SKM-1 (cell line): Measurements from ENCODE around the gene ZFPL1.
A peak's percentile ranks its signal among the peaks of the same experiment; 100 is the strongest.
"Not testable (repeated sequence)": the region's sequence is repeated elsewhere in the genome, so short reads cannot be mapped to it uniquely, and the experiment has no call there.

Experiments used
- DNase-seq: peaks from one replicate; lab custom pipeline; 2025; ENCODE audit not compliant: unreplicated experiment; lab: John Stamatoyannopoulos, UW

ZFPL1 gene

DNA sequence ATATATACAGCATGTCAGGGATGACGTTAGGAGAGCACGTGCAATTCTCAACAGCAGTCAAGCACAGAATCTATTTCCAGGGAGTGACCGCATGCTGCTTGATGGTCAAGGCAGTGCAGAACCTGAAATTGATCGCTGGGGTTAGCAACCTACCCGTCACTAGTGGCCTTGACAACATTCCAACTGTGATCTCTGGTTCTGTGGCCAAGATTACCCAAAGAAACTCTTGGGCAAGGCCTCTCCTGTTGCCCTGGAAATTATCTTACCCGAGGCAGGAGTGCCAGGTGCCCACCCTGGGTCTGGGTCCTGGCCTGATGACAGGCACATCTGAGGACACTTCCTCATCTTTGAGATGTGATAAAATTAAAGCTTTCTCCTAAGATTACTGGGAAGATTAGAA is 29.8 kb downstream of the ZFPL1 start:
- no peak for DNase-seq

DNA sequence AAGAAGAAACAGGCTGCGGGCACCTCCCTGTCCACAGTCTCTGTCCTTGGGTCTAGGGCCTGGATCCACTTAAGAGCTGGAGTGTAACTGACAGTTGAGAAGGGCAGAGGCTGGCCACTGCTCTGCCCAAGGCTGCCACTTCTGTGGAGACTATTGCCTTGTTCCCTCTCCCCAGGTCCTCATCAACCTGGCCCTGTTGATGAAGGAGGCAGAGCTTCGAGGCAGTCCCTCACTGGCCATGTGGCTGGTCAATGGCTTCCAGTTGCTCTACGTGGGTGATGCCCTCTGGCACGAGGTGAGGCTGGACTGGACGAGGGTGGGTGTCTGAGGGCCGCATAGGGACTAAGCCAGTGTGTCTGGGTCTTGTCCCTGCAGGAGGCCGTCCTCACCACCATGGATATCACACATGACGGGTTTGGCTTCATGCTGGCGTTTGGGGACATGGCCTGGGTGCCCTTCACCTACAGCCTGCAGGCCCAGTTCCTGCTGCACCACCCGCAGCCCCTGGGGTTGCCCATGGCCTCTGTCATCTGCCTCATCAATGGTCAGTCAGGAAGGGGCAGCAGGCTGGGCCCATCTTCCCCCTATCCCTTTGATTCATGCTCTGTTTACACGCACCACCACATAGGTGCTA is 30.6 kb downstream of the ZFPL1 start:
- DNase-seq: no peak

DNA sequence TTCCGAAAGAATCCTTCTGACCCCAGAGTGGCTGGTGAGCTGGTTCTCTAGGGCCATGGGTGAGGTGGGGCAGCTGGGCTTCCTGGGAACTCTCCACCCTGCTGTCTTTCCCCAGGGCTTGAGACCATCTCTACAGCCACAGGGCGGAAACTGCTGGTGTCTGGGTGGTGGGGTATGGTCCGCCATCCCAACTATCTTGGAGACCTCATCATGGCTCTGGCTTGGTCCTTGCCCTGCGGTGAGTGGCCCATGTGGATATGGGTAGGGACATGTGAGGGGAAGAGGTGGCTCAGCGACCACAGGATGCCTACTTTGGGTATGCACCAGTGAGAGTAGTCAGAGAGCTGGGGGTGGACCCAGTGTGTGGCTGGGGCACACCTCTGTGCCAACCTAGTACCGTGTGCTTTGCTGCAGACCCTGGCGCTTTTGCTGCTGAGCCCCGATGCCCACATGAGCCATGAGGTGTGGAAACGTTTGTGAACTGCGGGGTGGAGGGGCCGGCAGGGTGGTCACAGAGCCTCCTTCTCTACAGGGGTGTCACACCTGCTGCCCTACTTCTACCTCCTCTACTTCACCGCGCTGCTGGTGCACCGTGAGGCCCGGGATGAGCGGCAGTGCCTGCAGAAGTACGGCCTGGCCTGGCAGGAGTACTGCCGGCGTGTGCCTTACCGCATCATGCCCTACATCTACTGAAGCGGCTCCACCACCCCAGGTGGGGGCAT is 31.5 kb downstream of the ZFPL1 start:
- no peak for DNase-seq

DNA sequence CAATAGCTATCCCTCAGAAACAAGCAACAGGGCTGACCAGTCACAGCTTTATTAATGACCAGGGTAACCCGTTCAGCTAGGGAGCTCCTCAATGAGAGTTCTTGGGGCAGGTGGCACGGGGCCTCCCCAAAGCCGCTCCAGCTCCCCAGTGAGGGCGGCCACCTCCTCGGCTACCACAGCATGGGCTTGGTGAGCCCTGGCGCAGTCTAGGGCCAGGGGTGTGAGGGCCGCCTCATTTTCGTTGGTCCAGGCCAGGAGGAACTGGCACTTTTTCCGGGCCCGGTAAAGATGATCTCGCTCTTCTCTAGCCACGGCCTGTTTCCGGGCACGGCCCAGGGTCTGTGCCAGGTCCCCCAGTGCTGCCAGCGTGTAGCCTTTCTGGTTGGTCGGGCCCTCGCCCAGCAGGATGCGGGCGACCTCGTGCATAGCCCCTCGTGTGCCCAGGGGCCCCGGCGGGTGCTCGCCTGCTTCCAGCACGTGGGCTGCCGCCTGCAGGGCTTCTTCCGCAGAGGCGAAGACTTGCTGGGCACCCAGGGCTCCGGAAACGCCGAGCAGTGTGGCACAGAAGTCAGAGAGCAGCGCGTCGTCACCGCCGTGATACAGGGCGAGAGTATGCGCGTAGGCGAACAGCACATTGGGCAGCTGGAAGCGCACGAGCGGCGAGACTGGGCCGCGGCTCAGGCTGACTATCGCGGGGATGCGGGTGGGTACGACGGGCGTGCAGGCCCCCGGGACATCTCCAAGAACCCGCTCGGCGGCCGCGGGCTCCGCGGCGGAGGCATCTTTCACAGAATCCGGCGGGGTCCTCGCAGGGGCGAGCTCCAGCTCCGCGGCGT is 32.6 kb downstream of the ZFPL1 start:
- DNase-seq: no peak

DNA sequence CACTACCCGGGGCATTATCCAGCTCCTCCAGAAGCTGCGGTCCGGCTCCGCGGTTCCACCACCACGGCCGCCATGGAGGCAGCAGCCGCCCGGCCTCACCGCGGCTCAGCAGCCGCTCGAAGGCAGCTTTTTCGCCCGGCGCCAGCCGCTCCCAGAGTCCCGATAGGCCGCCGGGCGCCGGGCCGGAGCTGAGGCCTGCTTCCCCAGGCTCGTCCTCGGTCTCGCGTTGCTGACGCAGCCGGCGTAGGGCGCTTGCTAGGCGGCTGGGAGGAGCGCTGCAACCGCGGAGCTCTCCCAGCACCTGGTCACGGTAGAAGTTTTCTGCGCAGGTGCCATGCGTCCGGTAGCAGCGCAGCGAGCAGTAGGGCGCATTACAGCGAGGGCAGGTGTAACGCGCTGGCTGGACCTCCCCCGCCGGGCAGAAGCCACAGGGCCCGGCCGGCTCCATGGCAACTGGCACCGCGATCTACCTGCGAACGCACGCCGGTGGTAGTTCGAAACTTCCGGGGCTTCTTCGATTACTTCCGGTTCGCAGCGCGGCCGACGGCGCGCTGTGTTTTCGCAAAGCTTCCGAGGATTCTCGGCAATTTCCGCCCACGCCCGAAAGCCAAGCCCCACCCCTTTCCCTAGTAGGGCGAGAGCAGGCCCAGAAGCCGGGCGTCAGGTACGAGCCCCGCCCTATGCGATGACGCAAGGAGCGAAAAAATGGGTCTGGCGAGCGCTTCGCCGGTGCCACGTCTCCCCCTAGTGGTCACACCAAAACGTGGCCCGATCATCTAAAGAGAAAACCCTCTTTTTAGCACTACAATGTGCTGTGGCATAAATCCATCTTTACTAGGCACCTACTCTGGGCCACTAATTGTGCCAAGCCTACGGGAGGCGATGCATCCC is 33.4 kb downstream of the ZFPL1 start, which contains the start of gene ZNHIT2:
Gene ZNHIT2, minus strand, starts transcription at position 496 of the 891 bp plus-strand sequence. Its CDS starts 48 bp downstream, at position 448.
- DNase-seq: peak; percentile 92

DNA sequence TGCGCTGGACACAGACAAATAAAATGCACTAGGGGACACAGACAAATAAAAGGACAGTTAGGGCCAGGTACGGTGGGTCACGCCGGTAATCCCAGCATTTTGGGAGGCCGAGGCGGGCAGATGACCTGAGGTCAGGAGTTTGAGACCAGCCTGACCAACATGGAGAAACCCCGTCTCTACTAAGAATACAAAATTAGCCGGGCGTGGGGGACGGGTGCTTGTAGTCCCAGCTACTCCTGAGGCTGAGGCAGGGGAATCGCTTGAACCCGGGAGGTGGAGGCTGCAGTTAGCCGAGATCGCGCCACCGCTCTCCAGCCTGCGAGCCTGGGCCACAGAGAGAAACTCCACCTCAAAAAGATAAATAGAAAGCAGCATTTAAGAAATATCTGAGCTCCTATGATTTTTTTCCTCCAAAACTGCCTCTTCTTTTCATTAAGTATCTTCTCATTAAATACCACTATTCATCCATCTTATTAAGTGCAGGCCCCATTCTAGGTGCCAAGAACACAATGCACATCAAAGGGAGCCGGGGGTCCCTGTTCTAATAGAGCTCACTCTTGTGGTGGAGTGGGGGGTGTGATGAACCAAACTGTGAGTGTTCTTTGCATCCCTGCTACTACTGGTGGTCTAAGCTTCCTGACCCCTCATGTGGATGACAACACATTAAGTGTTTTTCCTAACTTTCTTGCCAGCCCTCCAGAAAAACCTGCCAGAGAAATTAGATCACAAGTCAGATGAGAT is 34.2 kb downstream of the ZFPL1 start:
- no peak for DNase-seq

DNA sequence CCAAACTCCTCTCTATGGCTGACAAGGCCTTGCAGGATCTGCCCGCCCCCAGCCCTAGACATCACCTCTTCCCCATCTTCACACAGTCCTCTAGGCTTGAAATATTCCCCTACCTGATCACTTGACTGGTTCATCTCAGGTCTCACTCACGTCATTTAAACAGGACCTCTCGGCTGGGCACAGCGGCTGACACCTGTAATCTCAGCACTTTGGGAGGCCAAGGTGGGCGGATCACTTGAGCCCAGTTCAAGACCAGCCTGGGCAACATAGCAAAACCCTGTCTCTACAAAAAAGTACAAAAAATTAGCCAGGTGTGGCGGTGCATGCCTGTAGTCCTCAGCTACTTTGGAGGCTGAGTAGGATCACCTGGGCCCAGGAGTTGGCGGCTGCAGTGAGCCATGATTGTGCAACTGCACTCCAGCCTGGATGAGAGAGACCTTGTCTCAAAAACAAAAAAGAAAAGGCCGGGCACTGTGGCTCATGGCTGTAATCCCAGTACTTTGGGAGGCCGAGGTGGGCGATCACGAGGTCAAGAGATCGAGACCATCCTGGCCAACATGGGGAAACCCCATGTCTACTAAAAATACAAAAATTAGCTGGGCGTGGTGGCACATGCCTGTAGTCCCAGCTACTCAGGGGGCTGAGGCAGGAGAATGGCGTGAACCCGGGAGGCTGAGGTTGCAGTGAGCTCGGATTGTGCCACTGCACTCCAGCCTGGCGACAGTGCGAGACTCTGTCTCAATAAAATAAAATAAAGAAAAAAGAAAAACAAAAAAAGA is 35.1 kb downstream of the ZFPL1 start:
- not testable (repeated sequence) for DNase-seq

DNA sequence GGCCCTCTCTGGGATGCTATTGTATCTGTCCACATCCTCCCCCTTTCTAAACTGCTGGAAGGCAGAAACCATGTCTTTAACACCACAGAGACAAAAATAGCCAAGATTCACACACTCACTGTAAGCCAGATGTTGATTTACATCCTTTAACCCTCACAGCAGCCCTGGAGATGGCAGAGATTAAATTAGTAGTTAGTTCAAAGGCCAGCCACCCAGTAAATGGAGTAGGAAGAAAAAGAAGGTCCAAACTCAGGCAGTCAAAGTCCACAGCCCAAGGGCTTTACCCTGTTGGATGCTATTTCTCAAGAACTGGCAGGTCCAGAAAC is 35.6 kb downstream of the ZFPL1 start:
- DNase-seq: no peak

DNA sequence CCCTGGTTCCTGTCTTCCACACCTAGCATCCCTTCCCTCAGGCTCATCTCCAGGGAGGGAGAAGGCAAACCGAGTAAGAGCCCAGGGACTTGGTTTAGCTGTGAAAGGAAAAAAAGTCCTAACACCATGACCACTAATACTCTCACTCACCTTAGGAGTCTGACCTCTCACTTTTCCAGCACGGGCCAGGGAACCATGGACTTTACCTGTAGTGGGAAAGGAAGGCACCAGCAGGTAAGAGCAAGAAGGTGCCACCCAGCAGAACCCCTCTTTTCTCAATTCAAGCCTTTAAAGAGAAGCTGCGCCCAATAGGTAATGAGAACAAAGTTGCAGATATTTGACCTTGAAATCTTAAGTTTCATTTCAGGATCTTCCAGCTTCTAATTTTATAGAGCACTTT is 36.8 kb downstream of the ZFPL1 start:
- DNase-seq: no peak

DNA sequence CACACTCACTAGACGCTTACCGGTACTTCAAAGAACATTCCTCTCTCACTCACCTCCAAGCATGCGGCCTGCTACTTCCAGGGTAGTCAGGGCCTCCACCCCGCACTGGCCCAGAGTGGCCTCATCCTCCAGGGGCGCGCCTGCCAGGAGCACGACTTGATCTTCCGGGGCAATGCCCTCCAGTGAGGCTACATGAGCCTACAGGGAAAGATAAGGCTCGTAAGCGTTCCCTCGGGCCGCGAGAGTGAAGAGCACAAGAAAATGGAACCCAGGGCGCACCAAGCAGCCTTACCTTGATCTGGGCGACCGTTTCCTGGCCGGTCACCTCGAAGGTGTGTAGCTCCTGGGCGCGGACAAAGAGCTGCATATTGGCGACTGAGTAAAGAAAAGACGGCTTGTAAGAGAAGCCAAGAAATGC is 37.4 kb downstream of the ZFPL1 start:
- DNase-seq: no peak

DNA sequence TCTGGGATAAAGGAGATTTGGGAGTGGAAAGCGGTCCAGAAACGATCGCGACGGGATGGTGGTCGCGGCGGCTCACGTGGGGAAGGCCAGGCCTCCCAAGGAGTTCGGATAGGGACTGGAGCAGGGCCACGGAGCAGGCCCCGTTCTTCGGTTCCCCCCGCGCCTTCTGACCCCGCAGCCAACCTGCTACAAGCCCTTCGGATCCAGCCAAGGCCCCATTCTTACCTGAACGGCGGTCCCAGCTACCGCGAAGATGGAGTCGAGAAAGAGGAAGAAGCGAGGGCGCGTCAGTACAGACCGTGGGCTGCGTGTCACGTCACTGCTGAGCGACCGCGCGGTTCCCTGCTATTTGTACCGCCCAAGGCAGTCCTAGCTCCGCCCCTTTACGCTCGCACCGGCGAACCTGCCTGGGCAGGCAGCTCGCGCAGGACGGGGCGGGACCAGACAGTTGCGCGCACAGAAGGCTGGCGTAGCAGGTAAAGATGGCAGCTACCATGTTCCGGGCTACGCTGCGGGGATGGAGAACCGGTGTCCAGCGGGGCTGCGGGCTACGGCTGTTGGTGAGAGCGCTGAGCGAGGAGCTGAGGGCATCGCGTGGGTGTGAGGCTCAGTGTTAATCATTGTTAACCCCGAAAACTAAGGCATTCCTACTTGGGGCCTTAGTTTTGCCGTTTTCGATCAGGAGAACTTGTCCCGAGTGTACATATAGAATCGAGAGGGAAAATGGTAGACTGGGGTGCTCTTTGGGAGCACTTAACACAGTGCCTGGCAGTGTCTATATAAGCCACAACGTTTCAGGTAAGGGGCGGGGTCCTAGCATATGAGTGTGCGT is 38.1 kb downstream of the ZFPL1 start, which contains the start of the genes FAU and MRPL49:
Gene FAU, minus strand, starts transcription at position 270 of the 832 bp plus-strand sequence. CDS start 321 bp downstream, outside the sequence.
Gene MRPL49, plus strand, starts transcription at position 457 of the 832 bp plus-strand sequence. Its CDS starts 26 bp downstream, at position 483.
- peak; percentile 99 for DNase-seq

DNA sequence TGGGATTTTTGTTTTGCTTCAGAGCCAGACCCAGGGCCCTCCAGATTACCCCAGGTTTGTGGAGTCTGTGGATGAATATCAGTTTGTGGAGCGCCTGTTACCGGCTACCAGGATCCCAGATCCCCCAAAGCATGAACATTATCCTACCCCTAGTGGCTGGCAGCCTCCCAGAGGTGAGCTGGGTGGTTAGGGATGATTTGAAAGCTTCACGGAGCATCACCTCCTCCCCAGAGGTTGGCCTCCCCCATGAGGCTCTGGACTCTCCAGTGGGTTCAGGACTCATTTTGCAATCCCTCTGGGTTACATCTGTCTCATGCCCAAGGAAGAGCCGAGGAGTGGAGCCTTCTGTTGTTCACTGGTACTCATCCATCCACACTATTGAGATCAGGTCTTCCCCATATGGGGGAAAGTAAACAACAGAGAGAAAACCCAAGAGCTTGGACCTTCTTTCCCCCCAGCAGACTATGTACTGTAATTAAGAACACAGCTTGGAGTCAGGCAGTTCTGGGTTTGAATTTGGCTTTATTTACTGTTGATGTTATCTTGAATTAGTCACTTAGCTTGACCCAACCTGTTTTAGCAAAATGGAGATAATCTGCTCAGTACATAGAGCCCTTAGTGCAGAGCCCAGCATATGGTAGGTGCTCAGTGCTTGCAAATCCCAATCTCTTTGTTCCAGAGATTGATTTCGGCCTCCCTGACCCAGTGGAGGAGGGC is 40.6 kb downstream of the ZFPL1 start:
- no peak for DNase-seq

DNA sequence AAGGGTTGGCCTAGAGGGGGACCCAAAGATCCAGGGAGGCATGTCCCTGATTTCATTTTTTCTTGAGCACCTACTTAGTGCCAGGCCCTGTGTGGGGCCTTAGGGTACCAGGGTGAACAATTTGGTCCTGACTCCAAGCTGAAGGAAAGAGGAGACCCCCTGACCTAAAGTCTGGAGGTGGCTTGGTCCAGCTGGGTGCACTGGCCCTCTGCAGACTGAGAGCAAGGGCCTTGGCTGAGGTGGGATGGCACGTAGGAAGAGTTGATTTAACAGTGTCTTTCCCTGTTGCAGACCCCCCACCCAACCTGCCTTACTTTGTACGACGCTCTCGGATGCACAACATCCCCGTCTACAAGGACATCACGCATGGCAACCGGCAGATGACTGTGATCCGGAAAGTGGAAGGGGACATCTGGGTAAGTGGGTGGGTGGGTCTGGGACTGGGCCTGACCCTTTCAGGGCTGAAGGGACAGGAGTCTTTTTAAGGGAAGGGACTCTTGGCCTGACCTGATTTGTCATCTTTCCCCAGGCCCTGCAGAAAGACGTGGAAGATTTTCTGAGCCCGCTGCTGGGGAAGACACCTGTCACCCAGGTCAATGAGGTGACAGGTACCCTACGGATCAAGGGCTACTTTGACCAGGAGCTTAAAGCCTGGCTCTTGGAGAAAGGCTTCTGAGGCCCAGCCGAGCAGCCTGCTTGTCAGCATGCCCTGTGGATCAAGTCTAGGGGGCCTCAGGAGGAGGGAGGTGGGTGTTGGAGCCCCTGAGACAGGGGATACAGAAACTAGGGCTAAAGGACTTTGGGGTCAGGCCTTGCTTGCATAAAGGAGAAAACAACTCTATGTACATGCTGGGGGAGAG is 41.4 kb downstream of the ZFPL1 start:
- no peak for DNase-seq

DNA sequence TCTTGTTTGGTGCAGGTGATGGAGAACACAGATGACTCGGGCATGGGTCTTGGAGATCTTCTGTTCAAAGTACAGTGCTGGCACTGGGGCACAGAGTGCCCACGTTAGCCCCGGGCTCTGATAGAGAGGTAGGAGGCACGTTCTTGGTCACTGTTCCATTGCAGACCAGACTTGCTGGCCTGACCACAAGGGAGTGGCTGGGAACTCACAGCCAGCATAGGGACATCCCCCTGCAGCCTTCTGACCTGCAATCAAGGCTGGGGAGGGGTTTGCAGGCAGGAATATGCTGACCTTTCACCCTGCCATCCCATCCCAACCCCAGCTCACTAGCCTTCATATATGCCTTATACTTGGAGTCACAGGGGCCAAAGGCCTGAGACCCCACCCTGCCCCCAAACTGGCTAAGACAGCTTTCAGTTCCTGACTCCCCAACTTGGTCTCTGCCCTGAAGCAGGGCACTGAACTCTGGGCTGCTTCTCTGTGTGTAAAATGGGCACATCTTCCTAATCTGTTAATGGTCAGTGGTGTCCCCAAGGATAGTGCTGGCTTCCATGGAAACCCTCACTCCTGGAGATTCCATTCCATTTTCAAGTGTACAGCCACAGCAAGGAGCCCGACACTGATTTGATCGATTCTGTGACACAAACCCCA is 42.7 kb downstream of the ZFPL1 start:
- no peak for DNase-seq

DNA sequence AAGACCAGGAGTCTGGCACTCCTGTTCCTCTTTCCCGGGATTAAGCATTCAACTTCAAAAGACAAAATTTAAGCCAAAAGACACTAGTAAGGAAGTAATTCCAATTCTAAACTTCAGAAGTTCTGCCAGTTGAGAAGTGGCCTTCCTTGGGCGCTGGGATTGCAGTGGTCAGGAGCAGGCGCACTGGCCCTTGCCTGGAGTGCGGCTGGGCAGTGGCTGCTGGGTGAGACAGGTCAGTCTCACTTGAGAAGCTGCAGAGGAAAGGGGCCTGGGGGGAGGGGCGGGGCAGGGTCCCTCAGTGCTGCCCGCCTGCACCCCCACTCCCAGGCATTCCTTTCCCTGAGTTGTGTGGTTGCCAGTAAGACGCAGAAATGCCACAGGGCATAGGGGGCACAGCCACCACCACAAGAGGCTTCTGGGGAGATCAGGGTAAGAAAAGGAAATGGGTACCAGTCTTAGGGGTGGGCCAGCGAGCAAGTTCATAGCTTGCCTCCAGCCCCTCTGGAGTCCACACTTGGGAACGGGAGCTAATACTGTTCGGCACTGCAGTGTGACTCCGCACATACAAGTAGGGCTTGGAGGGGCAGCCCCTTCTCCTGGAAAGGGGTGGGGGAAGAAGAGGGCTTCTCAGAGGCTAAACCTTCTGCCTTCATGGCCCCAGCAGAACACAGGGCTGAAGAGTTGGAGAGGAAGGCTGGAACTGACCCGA is 43.6 kb downstream of the ZFPL1 start:
- DNase-seq: no peak
